GM23248 (cell line): ENCODE data around the gene SEMA5B. TPM values are rescaled to one million over a fixed set of nuclear protein-coding genes. Genes with fewer than 3 reads are reported as not detected.
A peak's percentile ranks its signal among the peaks of the same experiment; 100 is the strongest.

ENCODE experiments used
- DNase-seq: peaks from one replicate; pipeline ENCODE4 v3.0.0-alpha.2; 2015
- H2AFZ ChIP-seq: fragments of 200-600 bp; sonication (generic); 2 replicates; pipeline ENCODE4 v1.6.1; 2016; ENCODE audit warnings: antibody characterized with exemption
- H3F3A ChIP-seq: fragments of 200-600 bp; sonication (generic); 2 replicates; pipeline ENCODE4 v1.6.1; 2016; ENCODE audit warnings: mild to moderate bottlenecking, antibody characterized with exemption, mixed run types; ENCODE audit not compliant: insufficient read depth
- H3K27ac ChIP-seq: fragments of 200-600 bp; sonication (generic); 2 replicates; pipeline ENCODE4 v1.5.1; 2016; ENCODE audit warnings: mild to moderate bottlenecking
- H3K27me3 ChIP-seq: fragments of 200-600 bp; sonication (generic); replicated peaks from 2 replicates; pipeline ENCODE4 v1.6.1; 2016; ENCODE audit warnings: mild to moderate bottlenecking; ENCODE audit not compliant: insufficient read depth
- H3K36me3 ChIP-seq: fragments of 200-600 bp; sonication (generic); 2 replicates; pipeline ENCODE4 v1.6.1; 2016; ENCODE audit warnings: low read depth, mild to moderate bottlenecking
- H3K4me1 ChIP-seq: fragments of 200-600 bp; sonication (generic); 2 replicates; pipeline ENCODE4 v1.6.1; 2016; ENCODE audit warnings: mild to moderate bottlenecking; ENCODE audit not compliant: insufficient read depth
- H3K4me2 ChIP-seq: fragments of 200-600 bp; sonication (generic); one replicate; pipeline ENCODE4 v1.6.1; 2016; ENCODE audit warnings: mild to moderate bottlenecking; ENCODE audit not compliant: unreplicated experiment
- H3K4me3 ChIP-seq: fragments of 200-600 bp; sonication (generic); 2 replicates; pipeline ENCODE4 v1.5.1; 2016; ENCODE audit warnings: mild to moderate bottlenecking
- H3K79me2 ChIP-seq: fragments of 200-600 bp; sonication (generic); 2 replicates; pipeline ENCODE4 v1.6.1; 2016; ENCODE audit warnings: mild to moderate bottlenecking; ENCODE audit not compliant: insufficient read depth
- H3K9ac ChIP-seq: fragments of 200-600 bp; sonication (generic); 2 replicates; pipeline ENCODE4 v1.6.1; 2016; ENCODE audit warnings: mild to moderate bottlenecking
- H3K9me2 ChIP-seq: fragments of 200-600 bp; sonication (generic); 2 replicates; pipeline ENCODE4 v1.6.1; 2016; ENCODE audit warnings: mixed run types, mild to moderate bottlenecking, moderate library complexity; ENCODE audit not compliant: insufficient read depth
- H3K9me3 ChIP-seq: fragments of 200-600 bp; sonication (generic); one replicate; pipeline ENCODE4 v1.6.1; 2017; ENCODE audit warnings: low read depth
- H4K20me1 ChIP-seq: fragments of 200-600 bp; sonication (generic); 2 replicates; pipeline ENCODE4 v1.6.0; 2016; ENCODE audit not compliant: insufficient read depth
- EZH2 ChIP-seq: fragments of 200-600 bp; sonication (generic); IDR thresholded peaks from 2 replicates; pipeline ENCODE4 v1.6.1; 2018; ENCODE audit warnings: antibody characterized with exemption, mild to moderate bottlenecking; ENCODE audit not compliant: insufficient read depth, poor library complexity, severe bottlenecking
- EZH2phosphoT487 ChIP-seq: fragments of 200-600 bp; sonication (generic); IDR thresholded peaks from 2 replicates; pipeline ENCODE4 v1.6.1; 2018; ENCODE audit warnings: antibody characterized with exemption, moderate library complexity, mild to moderate bottlenecking, low read depth; ENCODE audit not compliant: insufficient read depth
- WGBS, 2 experiments: methylation state at CpG; one replicate each; pipeline ENCODE4 v1.1.6; 2015 to 2017; ENCODE audit warnings: low lambda C conversion rate in 2 of 2, low coverage in 1 of 2; ENCODE audit errors: missing lambda C conversion rate in 2 of 2; 5-methylcytosine and 5-hydroxymethylcytosine counted together
- in situ Hi-C: fragments of 300-500 bp; cut with MboI; formaldehyde crosslinking; loops from 2 replicates; pipeline ENCODE4 v1.15.0; 2020
- polyA plus RNA-seq: library from polyadenylated mRNA; unstranded; fragments of >200 nt; fragmentation: Nextera tagmentation; extraction: Ambion mirVana; gene quantifications from 2 replicates; pipeline ENCODE4 v1.2.1, GENCODE V29; 2016
- total RNA-seq: library from RNA; depleted of rRNA; stranded (reverse); fragments of >200 nt; shearing (Covaris generic); gene quantifications from 2 replicates; pipeline ENCODE4 v1.2.3, GENCODE V29; 2014

SEMA5B gene
- total and polyA plus RNA-seq, 2 experiments from 2014 or later: not detected

DNA sequence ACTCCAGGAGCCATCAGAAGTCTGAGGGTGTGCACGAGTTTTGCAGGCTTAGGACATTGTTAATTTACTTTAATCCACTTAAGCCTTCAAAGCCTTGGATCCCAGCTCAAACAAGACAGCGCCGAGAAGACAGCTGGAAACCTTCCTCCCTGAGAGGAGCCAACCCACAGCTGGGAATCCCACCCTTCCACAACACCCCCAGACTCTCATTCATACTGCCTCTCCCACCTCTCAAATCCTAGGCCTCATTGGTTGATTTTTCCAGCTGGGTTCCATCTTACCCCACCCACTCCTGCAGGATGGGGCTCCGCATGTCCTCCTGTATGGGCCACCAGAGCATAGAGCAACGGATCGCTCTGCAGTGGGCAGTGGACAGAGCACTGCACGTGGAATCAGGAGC lies 80.4 kb downstream of the SEMA5B start:
- no peaks in the 10 kb centered on the region for H3K9me2 ChIP-seq
- H4K20me1 ChIP-seq: no peaks in the 10 kb centered on the region
- H3K79me2 ChIP-seq: no peaks in the 10 kb centered on the region
- H3K4me3 ChIP-seq: no peak overlapping the region
- no peak overlapping the region for H2AFZ ChIP-seq
- in situ Hi-C loops: no loop called here
- H3K36me3 ChIP-seq: no peaks in the 10 kb centered on the region
- no peak overlapping the region for H3K4me2 ChIP-seq
- DNase-seq: no peak
- H3K9ac ChIP-seq: no peak overlapping the region
- H3K4me1 ChIP-seq: no peaks in the 10 kb centered on the region
- no peak overlapping the region for H3K27ac ChIP-seq
- H3K27me3 ChIP-seq: peaks cover 13% of the 10 kb centered on the region; the same call in 1 of the 2 replicates
- H3F3A ChIP-seq: no peaks in the 10 kb centered on the region
- H3K9me3 ChIP-seq: no peaks in the 10 kb centered on the region
- 79 to 81% methylated on average over 7 of the region's 7 CpGs for WGBS, 2 experiments
- TF ChIP-seq EZH2phosphoT487 (no peak), EZH2 (no peak)

DNA sequence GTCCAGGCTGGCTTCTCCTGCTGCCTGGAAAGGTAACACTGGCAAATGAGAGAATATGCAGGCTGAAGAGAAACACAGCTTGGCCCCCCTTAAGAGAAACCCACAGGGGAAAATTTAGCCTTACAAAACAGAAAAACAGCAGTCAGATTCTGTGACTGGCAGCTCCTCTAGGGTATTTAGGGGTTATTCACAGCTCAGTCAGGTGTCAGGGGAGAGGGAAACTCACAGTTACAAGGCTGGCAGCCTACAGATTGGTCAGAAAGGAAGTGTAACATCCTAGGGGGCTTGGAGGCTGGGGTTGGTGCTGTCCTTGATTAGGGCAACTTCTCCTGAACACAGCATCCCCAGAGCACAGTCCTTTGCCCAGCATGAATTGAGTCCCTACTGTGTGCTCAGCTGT lies 81.4 kb downstream of the SEMA5B start:
- Histone ChIP-seq H3K9ac (no peak overlapping the region), H3K4me3 (no peak overlapping the region), H4K20me1 (no peaks in the 10 kb centered on the region), H2AFZ (no peak overlapping the region), H3K4me2 (no peak overlapping the region), H3K27ac (no peak overlapping the region), H3K36me3 (no peaks in the 10 kb centered on the region), H3K9me3 (no peaks in the 10 kb centered on the region), H3K9me2 (no peaks in the 10 kb centered on the region), H3K4me1 (no peaks in the 10 kb centered on the region), H3K79me2 (no peaks in the 10 kb centered on the region), H3F3A (no peaks in the 10 kb centered on the region), H3K27me3 (peaks cover 13% of the 10 kb centered on the region; the same call in 1 of the 2 replicates)
- TF ChIP-seq EZH2: no peak
- TF ChIP-seq EZH2phosphoT487: no peak
- in situ Hi-C loops: no loop called here
- DNase-seq: no peak

DNA sequence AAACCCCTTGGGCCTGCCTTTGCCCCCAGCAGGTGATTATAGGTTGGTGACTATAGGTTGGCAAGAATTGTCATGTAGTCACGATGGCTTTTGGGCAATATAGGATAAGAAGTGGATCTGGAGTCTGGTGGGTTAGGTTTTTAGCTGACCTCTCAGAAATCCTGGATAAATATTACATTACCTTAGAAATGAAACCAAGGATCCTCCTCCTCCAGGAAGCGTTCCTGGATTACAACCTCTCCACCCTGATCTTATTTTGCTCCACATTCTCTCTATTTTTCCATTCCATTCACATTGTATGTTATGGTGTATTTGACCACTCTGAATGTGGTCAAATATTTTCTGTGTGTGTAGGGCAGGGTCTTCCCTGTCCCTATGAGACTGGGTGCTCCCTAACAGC lies 82.3 kb downstream of the SEMA5B start:
- H2AFZ ChIP-seq: no peak overlapping the region
- DNase-seq: no peak
- no peak overlapping the region for H3K9ac ChIP-seq
- H3K4me1 ChIP-seq: no peaks in the 10 kb centered on the region
- H3K4me2 ChIP-seq: no peak overlapping the region
- H3K4me3 ChIP-seq: no peak overlapping the region
- no peaks in the 10 kb centered on the region for H3K79me2 ChIP-seq
- no peaks in the 10 kb centered on the region for H3F3A ChIP-seq
- no peak for TF ChIP-seq EZH2
- 75 to 83% methylated on average over 2 of the region's 2 CpGs for WGBS, 2 experiments
- no peaks in the 10 kb centered on the region for H3K36me3 ChIP-seq
- H4K20me1 ChIP-seq: no peaks in the 10 kb centered on the region
- no peaks in the 10 kb centered on the region for H3K9me2 ChIP-seq
- no peaks in the 10 kb centered on the region for H3K9me3 ChIP-seq
- peaks cover 13% of the 10 kb centered on the region; the same call in 1 of the 2 replicates for H3K27me3 ChIP-seq
- in situ Hi-C loops: no loop called here
- no peak overlapping the region for H3K27ac ChIP-seq

DNA sequence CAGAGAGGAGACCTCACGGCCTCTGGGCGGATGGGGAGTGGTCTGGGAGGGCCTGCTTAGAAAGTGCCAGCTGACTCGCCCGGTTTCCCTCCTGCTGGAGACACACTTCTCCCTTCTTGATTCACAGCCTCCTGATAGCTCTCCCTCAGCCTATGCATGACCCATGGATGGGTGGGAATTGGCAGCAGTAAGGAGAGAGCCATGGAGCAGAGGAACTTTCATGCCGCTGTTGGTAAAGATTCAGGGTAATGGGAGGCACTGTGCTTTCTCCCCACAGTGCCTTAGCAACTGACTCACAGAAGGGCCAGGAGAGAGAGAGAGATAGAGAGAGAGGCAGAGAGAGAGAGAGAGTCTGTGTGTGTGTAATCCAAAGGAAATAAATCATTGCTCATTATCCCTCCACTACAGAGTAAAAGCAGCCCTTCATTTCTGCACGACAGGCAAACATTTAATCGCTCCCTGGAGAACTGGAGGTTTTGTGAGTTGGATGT lies 82.8 kb downstream of the SEMA5B start:
- H3K27me3 ChIP-seq: peaks cover 13% of the 10 kb centered on the region; the same call in 1 of the 2 replicates
- no peak overlapping the region for H3K27ac ChIP-seq
- no peaks in the 10 kb centered on the region for H3K4me1 ChIP-seq
- no peaks in the 10 kb centered on the region for H3K9me2 ChIP-seq
- H4K20me1 ChIP-seq: no peaks in the 10 kb centered on the region
- no peaks in the 10 kb centered on the region for H3F3A ChIP-seq
- no peaks in the 10 kb centered on the region for H3K36me3 ChIP-seq
- no peaks in the 10 kb centered on the region for H3K9me3 ChIP-seq
- TF ChIP-seq EZH2 (no peak), EZH2phosphoT487 (no peak)
- in situ Hi-C loops: no loop called here
- H3K4me2 ChIP-seq: no peak overlapping the region
- peak; percentile 38 for DNase-seq
- H2AFZ ChIP-seq: no peak overlapping the region
- 65% methylated on average over 7 of the region's 7 CpGs for WGBS, 2 experiments
- no peaks in the 10 kb centered on the region for H3K79me2 ChIP-seq
- no peak overlapping the region for H3K4me3 ChIP-seq
- no peak overlapping the region for H3K9ac ChIP-seq

DNA sequence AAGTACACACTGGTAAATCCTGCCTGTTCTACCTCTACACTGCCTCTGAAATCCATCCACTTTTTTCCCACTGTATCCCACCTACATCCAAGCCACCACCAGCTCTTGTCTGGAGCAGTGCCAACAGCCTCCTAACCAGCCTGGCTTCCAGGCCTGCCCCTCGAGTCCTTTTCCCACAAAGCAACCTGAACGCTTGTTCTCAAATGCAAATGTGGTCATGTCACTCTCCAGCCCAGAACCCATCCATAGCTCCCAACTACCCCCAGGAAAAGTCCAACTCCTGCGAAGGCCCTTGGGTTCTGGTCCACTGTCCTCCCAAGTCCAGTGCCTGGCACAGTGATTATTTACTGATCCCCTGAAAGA lies 83.8 kb downstream of the SEMA5B start:
- H3K4me3 ChIP-seq: no peak overlapping the region
- no peak overlapping the region for H3K9ac ChIP-seq
- H3K4me2 ChIP-seq: no peak overlapping the region
- no peaks in the 10 kb centered on the region for H3K79me2 ChIP-seq
- no peak for DNase-seq
- WGBS, 2 experiments: 57 to 74% methylated on average over 3 of the region's 3 CpGs
- peaks cover 13% of the 10 kb centered on the region; the same call in 1 of the 2 replicates for H3K27me3 ChIP-seq
- no peaks in the 10 kb centered on the region for H3F3A ChIP-seq
- H3K9me3 ChIP-seq: no peaks in the 10 kb centered on the region
- no peaks in the 10 kb centered on the region for H3K36me3 ChIP-seq
- H3K4me1 ChIP-seq: no peaks in the 10 kb centered on the region
- no peaks in the 10 kb centered on the region for H4K20me1 ChIP-seq
- H3K27ac ChIP-seq: no peak overlapping the region
- no peak overlapping the region for H2AFZ ChIP-seq
- no peaks in the 10 kb centered on the region for H3K9me2 ChIP-seq
- TF ChIP-seq EZH2phosphoT487 (no peak), EZH2 (no peak)
- in situ Hi-C loops: no loop called here
